HUDEP-2 (cell line): Measurements from ENCODE around the gene CPN1.

Experiments used
- DNase-seq, 76 experiments: peaks; one replicate each; lab custom pipeline; 2025; ENCODE audit not compliant: unreplicated experiment in 76 of 76; lab: John Stamatoyannopoulos, UW

The CPN1 gene

DNA sequence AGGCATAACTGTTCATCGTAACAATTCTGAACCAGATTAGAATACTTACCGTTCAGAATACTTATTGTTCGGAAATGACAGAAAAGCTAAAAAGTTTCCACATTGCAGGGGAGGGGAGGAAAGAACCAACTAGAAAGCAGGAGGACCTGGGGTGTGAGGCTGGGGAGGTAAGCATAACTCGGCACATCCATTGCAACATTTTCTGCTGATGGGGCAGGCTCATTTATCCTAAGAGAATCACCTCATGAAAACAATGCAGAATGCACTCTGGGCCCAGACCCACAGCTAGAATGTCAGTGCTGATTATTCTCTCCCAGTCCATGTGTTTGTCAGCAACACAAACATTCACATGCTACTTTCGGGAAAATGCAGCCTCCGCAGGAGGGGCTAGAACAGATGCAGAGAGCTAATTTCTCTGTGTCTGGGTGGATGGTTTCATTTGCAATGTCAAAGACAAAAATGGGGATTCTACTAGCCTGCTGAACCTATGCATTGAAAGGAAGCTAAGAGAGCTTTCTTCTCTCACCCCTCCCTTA lies 81.5 kb downstream of the CPN1 start:
- no peak for DNase-seq

DNA sequence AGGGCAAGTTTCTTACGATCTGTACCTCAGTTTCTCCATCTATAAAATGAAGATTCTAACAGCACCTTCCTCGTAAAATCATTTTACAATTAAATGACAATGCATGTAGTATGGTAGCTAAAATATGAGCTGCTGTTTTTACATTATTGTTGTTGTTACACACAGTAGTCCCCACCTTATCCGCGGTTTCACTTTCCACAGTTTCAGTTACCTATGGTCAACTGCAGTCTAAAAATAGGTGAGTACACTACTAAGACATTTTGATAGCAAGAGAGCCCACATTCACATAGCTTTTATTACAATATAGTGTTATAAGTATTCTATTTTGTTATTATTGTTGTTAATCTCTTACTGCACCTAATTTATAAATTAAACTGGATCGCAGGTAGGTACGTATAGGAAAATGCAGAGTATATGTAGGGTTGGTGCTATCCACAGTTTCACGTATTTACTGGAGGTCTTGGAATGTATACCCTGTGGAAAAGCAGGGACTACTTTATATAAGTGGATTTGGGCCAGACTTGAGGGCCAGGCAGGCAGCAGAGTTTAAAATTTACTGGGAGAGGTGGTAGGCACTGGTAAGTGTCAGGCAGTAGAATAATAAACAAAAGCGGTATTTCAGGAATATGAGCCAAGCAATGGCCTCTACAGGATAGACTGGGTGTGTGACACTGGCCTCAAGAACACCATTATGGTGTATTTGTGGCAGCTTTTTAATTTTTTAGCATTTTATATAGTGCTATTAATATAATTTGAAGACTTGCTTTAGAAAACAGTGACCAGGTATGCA lies 82.2 kb downstream of the CPN1 start:
- no peak for DNase-seq

DNA sequence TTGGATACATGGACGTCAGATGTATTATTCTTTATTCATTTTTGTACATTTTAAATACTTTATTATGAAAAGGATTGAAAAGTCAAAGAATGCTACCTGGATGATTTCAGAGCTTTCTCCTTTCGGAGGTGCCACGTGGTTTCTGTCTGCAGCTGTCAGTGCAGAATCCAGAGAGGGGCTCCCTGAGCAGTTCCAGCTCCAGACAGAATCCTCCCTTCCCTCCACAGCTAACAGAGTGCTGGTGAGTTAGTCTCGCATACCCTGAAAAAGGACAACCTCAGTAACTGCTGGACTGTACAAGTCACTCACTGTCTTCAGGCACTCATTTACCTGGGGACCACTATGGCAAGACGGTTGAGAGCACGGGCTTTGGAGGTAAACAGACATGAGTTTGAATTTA lies 82.8 kb downstream of the CPN1 start:
- DNase-seq = no peak

DNA sequence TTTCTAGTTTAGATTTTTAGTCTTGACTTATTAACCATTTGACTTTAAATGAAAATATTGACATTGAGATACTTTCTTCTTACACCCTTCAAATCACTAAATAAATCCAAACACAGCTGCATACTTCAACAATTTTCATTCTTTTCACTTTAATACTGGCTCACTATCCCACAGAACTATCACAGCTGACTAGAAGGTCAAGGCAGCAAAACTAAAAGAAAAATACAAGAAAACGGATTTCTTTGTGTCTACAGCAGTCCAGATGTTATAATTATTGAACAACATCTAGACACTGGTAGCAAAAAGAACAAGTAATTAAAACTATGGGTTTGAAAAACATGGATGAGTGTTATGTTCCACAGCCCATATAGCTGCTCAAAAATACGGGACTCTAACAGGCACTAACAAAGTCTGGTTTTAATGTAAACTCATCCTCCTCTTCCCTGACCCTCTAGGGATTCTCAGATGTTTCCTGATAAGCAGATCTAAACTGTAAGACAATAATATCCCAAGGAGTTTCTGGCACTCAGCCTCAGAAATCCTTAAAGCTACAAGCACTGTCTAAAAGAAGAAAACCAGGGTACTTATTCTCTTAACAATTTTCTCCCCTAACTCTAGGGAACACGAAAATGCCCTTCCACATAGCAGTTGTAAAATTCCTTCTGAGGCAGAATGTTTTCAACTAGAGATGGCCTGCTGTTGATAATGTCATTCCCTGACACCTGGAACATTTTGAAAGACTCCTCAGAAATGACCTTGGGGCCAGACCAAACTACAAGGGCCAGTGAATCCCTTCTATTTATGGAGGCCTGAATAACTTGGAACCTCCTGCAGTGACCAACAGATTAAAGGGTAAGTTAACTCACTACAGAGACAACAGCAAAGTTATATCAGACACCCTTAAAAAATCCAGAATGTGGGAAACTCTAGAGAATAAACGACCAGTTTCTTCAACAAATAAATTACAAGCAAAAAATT lies 84.7 kb downstream of the CPN1 start:
- DNase-seq = no peak

DNA sequence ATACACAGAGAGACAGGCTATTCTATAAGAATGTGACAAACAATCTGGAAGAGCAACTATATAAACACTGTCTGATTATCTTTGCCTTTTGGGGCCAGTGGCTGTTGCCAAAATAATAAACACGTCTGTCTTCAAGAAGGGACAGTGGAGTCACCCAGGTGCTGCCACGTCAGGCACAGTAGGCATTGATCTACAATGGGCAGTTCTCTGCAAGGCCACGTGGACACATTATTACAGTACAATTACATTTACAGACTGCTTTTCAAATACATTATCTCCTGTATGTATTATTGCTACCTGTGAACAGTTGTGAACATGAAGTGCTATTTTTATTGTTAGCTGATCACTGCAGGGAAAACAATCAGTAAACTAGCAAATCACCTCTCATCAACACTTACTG lies 86.0 kb downstream of the CPN1 start:
- no peak for DNase-seq

DNA sequence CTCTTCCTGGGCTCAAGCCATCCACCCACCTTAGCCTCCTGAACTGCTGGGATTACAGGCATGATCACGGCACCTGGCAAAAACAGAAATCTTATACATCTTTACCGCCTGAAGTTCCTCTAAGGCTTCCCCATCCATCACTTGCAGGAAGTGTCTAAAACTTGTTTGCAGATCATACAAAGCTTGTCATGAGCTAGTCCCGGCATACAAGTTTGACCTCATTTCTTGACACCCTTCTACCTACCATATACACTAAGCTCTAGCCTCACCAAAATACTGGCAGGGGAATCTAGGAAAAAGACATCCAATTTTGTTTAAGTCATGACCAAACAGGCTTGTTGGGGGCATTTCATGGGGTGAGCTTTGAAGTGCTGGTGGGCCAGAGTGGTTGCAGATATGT lies 86.4 kb downstream of the CPN1 start:
- DNase-seq = no peak

DNA sequence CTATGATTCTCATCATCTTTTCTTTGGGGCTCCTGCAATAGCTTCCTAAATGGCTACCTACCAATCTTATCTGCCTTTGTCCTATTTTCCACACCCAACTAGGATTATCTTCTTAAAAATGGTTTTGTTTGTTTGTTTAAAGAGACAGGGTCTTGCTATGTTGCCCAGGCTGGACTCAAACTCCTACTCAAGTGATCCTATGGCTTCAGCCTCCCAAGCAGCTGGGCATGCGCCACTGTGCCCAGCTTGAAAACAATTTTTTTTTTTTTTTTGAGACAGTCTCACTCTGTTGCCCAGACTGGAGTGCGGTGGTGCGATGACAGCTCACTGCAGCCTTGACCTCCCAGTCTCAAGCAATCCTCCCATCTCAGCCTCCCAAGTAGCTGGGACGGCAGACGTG lies 86.9 kb downstream of the CPN1 start:
- no peak for DNase-seq

DNA sequence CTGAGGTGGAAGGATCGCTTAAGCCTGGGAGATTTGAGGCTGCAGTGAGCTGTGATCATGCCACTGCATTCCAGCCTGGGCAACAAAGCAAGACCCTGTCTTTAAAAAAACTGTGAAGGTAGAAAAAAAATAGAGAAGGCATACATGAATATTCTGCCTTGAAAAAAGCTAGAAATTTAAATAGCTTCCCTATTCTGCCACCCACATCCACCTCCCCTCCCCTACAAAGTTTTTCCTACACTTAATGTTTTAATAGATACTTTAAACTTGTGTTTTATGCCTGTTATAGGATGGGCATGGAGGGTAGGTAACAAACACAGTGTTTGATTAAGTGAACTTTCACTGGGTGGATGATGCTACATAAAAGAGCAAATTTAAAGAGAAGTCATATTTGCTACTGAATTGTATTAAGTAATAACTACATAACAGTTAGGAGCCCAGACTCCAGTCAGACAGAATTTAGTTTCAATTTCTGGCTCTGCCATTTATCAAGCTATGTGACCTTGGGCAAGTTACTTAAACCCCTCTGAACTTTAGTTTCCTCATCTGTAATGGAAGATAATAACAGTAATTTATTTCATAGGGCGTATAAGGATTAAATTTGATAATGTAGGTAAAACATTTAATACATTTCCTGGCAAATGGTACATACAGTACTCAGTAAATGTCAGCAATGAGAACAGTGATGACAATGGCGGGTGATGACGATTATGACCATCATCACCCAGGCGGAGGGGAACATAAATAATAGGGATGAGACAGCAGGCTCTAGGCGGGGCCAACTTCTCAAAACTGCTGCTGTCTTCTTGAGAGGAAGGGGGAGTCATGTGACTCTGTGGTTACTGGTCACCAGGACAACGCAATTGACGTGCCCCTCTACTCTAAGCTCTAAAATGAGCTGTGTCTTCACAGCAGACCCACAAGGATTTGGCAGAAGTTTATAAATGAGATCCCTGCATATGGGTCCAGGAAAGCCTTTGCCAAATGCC lies 87.7 kb downstream of the CPN1 start:
- peak in 6 of 76 experiments; percentile 2 to 9 (median 5) for DNase-seq
